ENCODE results near the gene DNAJB9. TPM values are rescaled to one million over a fixed set of nuclear protein-coding genes. Genes with fewer than 3 reads are reported as not detected.

Gene DNAJB9
- total and polyA plus RNA-seq, 9 of the 15 experiments (the other 6 are each of a cell fraction or from before 2014, with no cell fraction given), result 4.3 to 34.2 (median 9.6) TPM

DNA sequence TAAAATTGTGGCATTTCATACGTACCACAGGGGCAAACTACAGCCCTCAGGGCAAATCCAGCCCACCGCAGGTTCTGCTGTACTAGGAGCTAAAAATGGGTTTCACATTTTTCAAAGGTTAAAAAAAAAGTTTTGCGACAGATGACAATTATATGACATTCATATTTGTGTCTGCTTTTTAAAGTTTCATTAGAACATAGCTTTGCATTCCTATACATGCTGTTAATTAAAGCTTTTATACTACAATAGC is 43.0 kb upstream of the DNAJB9 start (continued):
- TF ChIP-seq, protein P1, sequence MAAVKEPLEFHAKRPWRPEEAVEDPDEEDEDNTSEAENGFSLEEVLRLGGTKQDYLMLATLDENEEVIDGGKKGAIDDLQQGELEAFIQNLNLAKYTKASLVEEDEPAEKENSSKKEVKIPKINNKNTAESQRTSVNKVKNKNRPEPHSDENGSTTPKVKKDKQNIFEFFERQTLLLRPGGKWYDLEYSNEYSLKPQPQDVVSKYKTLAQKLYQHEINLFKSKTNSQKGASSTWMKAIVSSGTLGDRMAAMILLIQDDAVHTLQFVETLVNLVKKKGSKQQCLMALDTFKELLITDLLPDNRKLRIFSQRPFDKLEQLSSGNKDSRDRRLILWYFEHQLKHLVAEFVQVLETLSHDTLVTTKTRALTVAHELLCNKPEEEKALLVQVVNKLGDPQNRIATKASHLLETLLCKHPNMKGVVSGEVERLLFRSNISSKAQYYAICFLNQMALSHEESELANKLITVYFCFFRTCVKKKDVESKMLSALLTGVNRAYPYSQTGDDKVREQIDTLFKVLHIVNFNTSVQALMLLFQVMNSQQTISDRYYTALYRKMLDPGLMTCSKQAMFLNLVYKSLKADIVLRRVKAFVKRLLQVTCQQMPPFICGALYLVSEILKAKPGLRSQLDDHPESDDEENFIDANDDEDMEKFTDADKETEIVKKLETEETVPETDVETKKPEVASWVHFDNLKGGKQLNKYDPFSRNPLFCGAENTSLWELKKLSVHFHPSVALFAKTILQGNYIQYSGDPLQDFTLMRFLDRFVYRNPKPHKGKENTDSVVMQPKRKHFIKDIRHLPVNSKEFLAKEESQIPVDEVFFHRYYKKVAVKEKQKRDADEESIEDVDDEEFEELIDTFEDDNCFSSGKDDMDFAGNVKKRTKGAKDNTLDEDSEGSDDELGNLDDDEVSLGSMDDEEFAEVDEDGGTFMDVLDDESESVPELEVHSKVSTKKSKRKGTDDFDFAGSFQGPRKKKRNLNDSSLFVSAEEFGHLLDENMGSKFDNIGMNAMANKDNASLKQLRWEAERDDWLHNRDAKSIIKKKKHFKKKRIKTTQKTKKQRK (IDR thresholded peaks at IDR 0.05; ENCODE audit: borderline replicate concordance, low read depth, low read length), result no peak
- TF ChIP-seq, protein P2, sequence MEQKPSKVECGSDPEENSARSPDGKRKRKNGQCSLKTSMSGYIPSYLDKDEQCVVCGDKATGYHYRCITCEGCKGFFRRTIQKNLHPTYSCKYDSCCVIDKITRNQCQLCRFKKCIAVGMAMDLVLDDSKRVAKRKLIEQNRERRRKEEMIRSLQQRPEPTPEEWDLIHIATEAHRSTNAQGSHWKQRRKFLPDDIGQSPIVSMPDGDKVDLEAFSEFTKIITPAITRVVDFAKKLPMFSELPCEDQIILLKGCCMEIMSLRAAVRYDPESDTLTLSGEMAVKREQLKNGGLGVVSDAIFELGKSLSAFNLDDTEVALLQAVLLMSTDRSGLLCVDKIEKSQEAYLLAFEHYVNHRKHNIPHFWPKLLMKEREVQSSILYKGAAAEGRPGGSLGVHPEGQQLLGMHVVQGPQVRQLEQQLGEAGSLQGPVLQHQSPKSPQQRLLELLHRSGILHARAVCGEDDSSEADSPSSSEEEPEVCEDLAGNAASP (IDR thresholded peaks at IDR 0.05), result no peak
- TF ChIP-seq ZNF589 (CRISPR knock-in tag; IDR thresholded peaks at IDR 0.05; ENCODE audit: low read depth) (0 out of 2 replicates have a peak, but pooled peaks have one; percentile 16), PTBP1 (IDR thresholded peaks at IDR 0.05; ENCODE audit: low read depth, low read length) (no peak), ZKSCAN1 (IDR thresholded peaks at IDR 0.05; ENCODE audit: low read depth, low read length) (no peak), ZZZ3 (IDR thresholded peaks at IDR 0.05) (no peak), SMC3 (conservative IDR thresholded peaks at IDR 0.05; ENCODE audit: insufficient read depth, low read depth, low read length) (no peak), TAF1 (IDR thresholded peaks at IDR 0.05; ENCODE audit: control insufficient read depth, extremely low read depth, insufficient read depth, low read length, severe bottlenecking) (no peak), CHD1 (IDR thresholded peaks at IDR 0.05; ENCODE audit: low read length) (no peak), FOXJ2 (tag; IDR thresholded peaks at IDR 0.05) (no peak; the same call in 1 of the 2 replicates), MYNN (IDR thresholded peaks at IDR 0.05) (no peak), MYNN (CRISPR knock-in tag; IDR thresholded peaks at IDR 0.05) (no peak), MTA2 (IDR thresholded peaks at IDR 0.05; ENCODE audit: low read depth) (no peak), FOS (IDR thresholded peaks at IDR 0.05; ENCODE audit: extremely low read depth, insufficient read length) (no peak), ZNF121 (CRISPR knock-in tag; conservative IDR thresholded peaks at IDR 0.05) (no peak), TFAM (CRISPR knock-in tag; conservative IDR thresholded peaks at IDR 0.05) (no peak), ZFX (CRISPR knock-in tag; IDR thresholded peaks at IDR 0.05) (no peak), TBL1XR1 (IDR thresholded peaks at IDR 0.05; ENCODE audit: low read length in 2 of 2) (no peak), MBD2 (IDR thresholded peaks at IDR 0.05; ENCODE audit: borderline replicate concordance, low read depth) (no peak), ETV5 (CRISPR knock-in tag; IDR thresholded peaks at IDR 0.05; ENCODE audit: low read depth) (no peak), CBX2 (IDR thresholded peaks at IDR 0.05; ENCODE audit: insufficient read depth, low read length, poor library complexity, severe bottlenecking) (no peak), SIX5 (IDR thresholded peaks at IDR 0.05; ENCODE audit: borderline replicate concordance in 1 of 2, insufficient read depth in 1 of 2, low read depth in 1 of 2, low read length in 2 of 2) (no peak), SMAD2 (IDR thresholded peaks at IDR 0.05; ENCODE audit: low read depth, low read length) (no peak), GTF2E2 (tag; IDR thresholded peaks at IDR 0.05) (peak; percentile 38), ZFP30 (CRISPR knock-in tag; IDR thresholded peaks at IDR 0.05; ENCODE audit: borderline replicate concordance) (no peak), SOX6 (IDR thresholded peaks at IDR 0.05) (no peak)
- TF ChIP-seq, protein P3, sequence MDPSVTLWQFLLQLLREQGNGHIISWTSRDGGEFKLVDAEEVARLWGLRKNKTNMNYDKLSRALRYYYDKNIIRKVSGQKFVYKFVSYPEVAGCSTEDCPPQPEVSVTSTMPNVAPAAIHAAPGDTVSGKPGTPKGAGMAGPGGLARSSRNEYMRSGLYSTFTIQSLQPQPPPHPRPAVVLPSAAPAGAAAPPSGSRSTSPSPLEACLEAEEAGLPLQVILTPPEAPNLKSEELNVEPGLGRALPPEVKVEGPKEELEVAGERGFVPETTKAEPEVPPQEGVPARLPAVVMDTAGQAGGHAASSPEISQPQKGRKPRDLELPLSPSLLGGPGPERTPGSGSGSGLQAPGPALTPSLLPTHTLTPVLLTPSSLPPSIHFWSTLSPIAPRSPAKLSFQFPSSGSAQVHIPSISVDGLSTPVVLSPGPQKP (CRISPR knock-in tag; IDR thresholded peaks at IDR 0.05), result no peak

Data from K562 (cell line).